OCI-LY1 (cell line): Measurements from ENCODE around the gene TRPV5.

Experiments
- EZH2 ChIP-seq: fragments of 200-600 bp; sonication (generic), shearing (Covaris generic); IDR thresholded peaks from 2 replicates; pipeline ENCODE4 v1.8.0; 2017; ENCODE audit warnings: borderline replicate concordance, mixed run types, mild to moderate bottlenecking, antibody characterized with exemption, low read length, moderate library complexity, mixed read lengths
- TF ChIP-seq, protein P1 (sequence below): fragments of 200-600 bp; sonication (generic), shearing (Covaris generic); IDR thresholded peaks from 2 replicates; pipeline ENCODE4 v1.5.1; 2017; ENCODE audit warnings: mild to moderate bottlenecking, antibody characterized with exemption, low read length, moderate library complexity, mixed read lengths

DNA sequence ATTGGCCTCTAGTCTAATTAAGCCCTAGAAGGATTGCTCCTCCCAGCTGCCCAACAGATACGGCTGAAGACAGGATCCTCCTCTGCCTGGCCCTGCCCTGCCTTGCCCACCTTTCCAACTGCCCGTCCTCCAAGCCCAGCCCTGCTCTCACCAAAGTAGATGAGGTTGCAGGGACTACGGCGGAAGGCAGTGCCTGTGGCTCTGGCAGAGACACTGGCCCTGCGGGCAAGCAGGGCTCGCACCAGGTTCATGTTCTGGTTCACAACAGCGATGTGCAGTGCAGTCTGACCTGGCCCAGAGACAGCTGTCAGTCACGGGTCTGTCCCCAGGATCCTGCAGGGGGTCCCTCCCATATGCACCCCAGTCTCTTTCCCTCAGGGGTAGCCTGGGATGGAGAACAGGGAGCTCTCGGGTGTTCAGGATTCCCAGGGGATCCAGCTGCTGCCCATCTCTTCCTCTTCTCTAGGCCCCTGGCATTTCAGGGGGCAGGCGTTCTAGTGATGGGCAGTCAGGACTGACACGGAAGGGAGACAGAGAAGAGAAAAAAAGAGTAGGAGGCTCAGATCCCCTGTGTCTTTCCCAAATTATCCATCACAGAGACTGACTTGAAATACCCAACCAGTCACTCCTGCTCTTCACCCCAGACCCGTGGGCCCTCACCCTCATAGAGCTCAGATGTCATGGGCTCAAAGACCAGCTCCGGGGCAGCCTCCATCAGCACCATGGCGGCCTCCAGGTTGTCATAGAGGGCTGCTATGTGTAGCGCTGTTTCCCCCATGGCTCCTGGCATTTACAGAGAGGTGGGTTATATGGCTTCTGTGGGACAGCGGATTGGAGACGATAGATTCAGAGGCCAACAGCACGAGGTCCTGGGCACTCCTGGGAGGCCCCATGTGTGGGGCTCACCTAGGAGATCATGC is 56.3 kb downstream of the TRPV5 start:
- TF ChIP-seq, protein P1, sequence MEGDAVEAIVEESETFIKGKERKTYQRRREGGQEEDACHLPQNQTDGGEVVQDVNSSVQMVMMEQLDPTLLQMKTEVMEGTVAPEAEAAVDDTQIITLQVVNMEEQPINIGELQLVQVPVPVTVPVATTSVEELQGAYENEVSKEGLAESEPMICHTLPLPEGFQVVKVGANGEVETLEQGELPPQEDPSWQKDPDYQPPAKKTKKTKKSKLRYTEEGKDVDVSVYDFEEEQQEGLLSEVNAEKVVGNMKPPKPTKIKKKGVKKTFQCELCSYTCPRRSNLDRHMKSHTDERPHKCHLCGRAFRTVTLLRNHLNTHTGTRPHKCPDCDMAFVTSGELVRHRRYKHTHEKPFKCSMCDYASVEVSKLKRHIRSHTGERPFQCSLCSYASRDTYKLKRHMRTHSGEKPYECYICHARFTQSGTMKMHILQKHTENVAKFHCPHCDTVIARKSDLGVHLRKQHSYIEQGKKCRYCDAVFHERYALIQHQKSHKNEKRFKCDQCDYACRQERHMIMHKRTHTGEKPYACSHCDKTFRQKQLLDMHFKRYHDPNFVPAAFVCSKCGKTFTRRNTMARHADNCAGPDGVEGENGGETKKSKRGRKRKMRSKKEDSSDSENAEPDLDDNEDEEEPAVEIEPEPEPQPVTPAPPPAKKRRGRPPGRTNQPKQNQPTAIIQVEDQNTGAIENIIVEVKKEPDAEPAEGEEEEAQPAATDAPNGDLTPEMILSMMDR, result no peak
- TF ChIP-seq EZH2, result no peak
